Loucy (cell line): ENCODE results near the gene CTBP2.

Experiments
- H2AFZ ChIP-seq: fragments of 200-600 bp; sonication (generic); 2 replicates; pipeline ENCODE4 v1.6.0; 2016; ENCODE audit warnings: antibody characterized with exemption, mild to moderate bottlenecking, low read length, moderate library complexity
- H3F3A ChIP-seq: fragments of 200-600 bp; 2 replicates; pipeline ENCODE4 v1.6.0; 2016; ENCODE audit warnings: antibody characterized with exemption, low read depth, mild to moderate bottlenecking
- H3K27me3 ChIP-seq: fragments of 200-600 bp; sonication (generic); 2 replicates; pipeline ENCODE4 v1.6.1; 2014; ENCODE audit warnings: low read length, mild to moderate bottlenecking; ENCODE audit not compliant: insufficient read depth, poor library complexity, severe bottlenecking
- H3K36me3 ChIP-seq: fragments of 200-600 bp; sonication (generic); 2 replicates; pipeline ENCODE4 v1.6.1; 2016; ENCODE audit warnings: low read length; ENCODE audit not compliant: insufficient read depth
- H3K4me1 ChIP-seq: fragments of 200-600 bp; sonication (generic); 2 replicates; pipeline ENCODE4 v1.5.1; 2014; ENCODE audit warnings: low read length, mild to moderate bottlenecking; ENCODE audit not compliant: insufficient read depth, poor library complexity, severe bottlenecking
- H3K4me2 ChIP-seq: fragments of 200-600 bp; sonication (generic); 2 replicates; pipeline ENCODE4 v1.6.0; 2014; ENCODE audit warnings: antibody characterized with exemption, low read length, low read depth, mild to moderate bottlenecking; ENCODE audit not compliant: poor library complexity, severe bottlenecking
- H3K4me3 ChIP-seq: fragments of 200-600 bp; sonication (generic); 2 replicates; pipeline ENCODE4 v1.5.1; 2014; ENCODE audit warnings: low read length, mild to moderate bottlenecking, mixed read lengths; ENCODE audit not compliant: poor library complexity, severe bottlenecking
- H3K79me2 ChIP-seq: fragments of 200-600 bp; sonication (generic); 2 replicates; pipeline ENCODE4 v1.6.1; 2014; ENCODE audit warnings: low read length; ENCODE audit not compliant: insufficient read depth
- H3K9ac ChIP-seq: fragments of 200-600 bp; sonication (generic); 2 replicates; pipeline ENCODE4 v1.6.0; 2014; ENCODE audit warnings: mild to moderate bottlenecking, low read depth, low read length, moderate library complexity; ENCODE audit not compliant: poor library complexity, severe bottlenecking
- H3K9me2 ChIP-seq: fragments of 200-600 bp; sonication (generic); replicated peaks from 2 replicates; pipeline ENCODE4 v1.6.1; 2016; ENCODE audit warnings: low read depth, low read length, mixed read lengths
- H3K9me3 ChIP-seq: fragments of 200-600 bp; sonication (generic); 2 replicates; pipeline ENCODE4 v1.6.1; 2014; ENCODE audit warnings: mild to moderate bottlenecking, antibody characterized with exemption, low read length, low read depth; ENCODE audit not compliant: insufficient read depth
- H4K20me1 ChIP-seq: fragments of 200-600 bp; sonication (generic); 2 replicates; pipeline ENCODE4 v1.6.0; 2014; ENCODE audit warnings: antibody characterized with exemption, low read length, mild to moderate bottlenecking; ENCODE audit not compliant: insufficient read depth, poor library complexity, severe bottlenecking
- EZH2phosphoT487 ChIP-seq: fragments of 200-600 bp; IDR thresholded peaks from 2 replicates; pipeline ENCODE4 v1.6.1; 2018; ENCODE audit warnings: antibody characterized with exemption, mild to moderate bottlenecking, moderate library complexity, borderline replicate concordance
- TF ChIP-seq, protein P1 (sequence below): fragments of 200-600 bp; sonication (generic); conservative IDR thresholded peaks from 2 replicates; pipeline ENCODE4 v1.5.1; 2014; ENCODE audit warnings: mild to moderate bottlenecking, antibody characterized with exemption, low read length

The CTBP2 gene

GRCh38 chr10:125142946-125143345 is 17.4 kb downstream of the CTBP2 start:
- Histone ChIP-seq H3K79me2 (no peaks in the 10 kb centered on the region), H2AFZ (no peak overlapping the region), H3K27me3 (no peaks in the 10 kb centered on the region), H3K9me3 (no peaks in the 10 kb centered on the region; the same call in 1 of the 2 replicates), H3K4me1 (no peaks in the 10 kb centered on the region), H3K9ac (no peak overlapping the region), H4K20me1 (no peaks in the 10 kb centered on the region), H3K36me3 (no peaks in the 10 kb centered on the region), H3K4me2 (no peak overlapping the region), H3K4me3 (no peak overlapping the region), H3F3A (no peaks in the 10 kb centered on the region), H3K9me2 (no peaks in the 10 kb centered on the region)
- no peak for TF ChIP-seq EZH2phosphoT487
- TF ChIP-seq, protein P1, sequence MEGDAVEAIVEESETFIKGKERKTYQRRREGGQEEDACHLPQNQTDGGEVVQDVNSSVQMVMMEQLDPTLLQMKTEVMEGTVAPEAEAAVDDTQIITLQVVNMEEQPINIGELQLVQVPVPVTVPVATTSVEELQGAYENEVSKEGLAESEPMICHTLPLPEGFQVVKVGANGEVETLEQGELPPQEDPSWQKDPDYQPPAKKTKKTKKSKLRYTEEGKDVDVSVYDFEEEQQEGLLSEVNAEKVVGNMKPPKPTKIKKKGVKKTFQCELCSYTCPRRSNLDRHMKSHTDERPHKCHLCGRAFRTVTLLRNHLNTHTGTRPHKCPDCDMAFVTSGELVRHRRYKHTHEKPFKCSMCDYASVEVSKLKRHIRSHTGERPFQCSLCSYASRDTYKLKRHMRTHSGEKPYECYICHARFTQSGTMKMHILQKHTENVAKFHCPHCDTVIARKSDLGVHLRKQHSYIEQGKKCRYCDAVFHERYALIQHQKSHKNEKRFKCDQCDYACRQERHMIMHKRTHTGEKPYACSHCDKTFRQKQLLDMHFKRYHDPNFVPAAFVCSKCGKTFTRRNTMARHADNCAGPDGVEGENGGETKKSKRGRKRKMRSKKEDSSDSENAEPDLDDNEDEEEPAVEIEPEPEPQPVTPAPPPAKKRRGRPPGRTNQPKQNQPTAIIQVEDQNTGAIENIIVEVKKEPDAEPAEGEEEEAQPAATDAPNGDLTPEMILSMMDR = no peak

- no peak overlapping the region for H3K9ac ChIP-seq
These were observed 18.4 kb downstream of the CTBP2 start for GRCh38 chr10:125141860-125142484.

GRCh38 chr10:125141150-125141859 is 19.1 kb downstream of the CTBP2 start:
- no peaks in the 10 kb centered on the region for H3K36me3 ChIP-seq
- no peaks in the 10 kb centered on the region; the same call in 1 of the 2 replicates for H3K9me3 ChIP-seq
- no peaks in the 10 kb centered on the region for H3K79me2 ChIP-seq
- TF ChIP-seq, protein P1 = no peak
- no peak for TF ChIP-seq EZH2phosphoT487
- no peaks in the 10 kb centered on the region for H4K20me1 ChIP-seq
- no peak overlapping the region for H2AFZ ChIP-seq
- no peaks in the 10 kb centered on the region for H3K9me2 ChIP-seq
- no peak overlapping the region for H3K9ac ChIP-seq
- no peaks in the 10 kb centered on the region for H3F3A ChIP-seq
- H3K4me1 ChIP-seq = no peaks in the 10 kb centered on the region
- H3K4me3 ChIP-seq = no peak overlapping the region
- no peaks in the 10 kb centered on the region for H3K27me3 ChIP-seq
- no peak overlapping the region for H3K4me2 ChIP-seq

More at GRCh38 chr10:125141860-125142484, 18.4 kb downstream of the CTBP2 start:
- Histone ChIP-seq H3K27me3 (no peaks in the 10 kb centered on the region), H3K4me3 (no peak overlapping the region), H3K4me2 (no peak overlapping the region), H3F3A (no peaks in the 10 kb centered on the region), H2AFZ (no peak overlapping the region), H3K79me2 (no peaks in the 10 kb centered on the region), H4K20me1 (no peaks in the 10 kb centered on the region), H3K36me3 (no peaks in the 10 kb centered on the region), H3K9me2 (no peaks in the 10 kb centered on the region), H3K9me3 (no peaks in the 10 kb centered on the region; the same call in 1 of the 2 replicates), H3K4me1 (no peaks in the 10 kb centered on the region)
- TF ChIP-seq, protein P1 = no peak
- no peak for TF ChIP-seq EZH2phosphoT487
